Mesendoderm (in vitro differentiated cells): ENCODE data around the gene DES.
A peak's percentile ranks its signal among the peaks of the same experiment; 100 is the strongest.

Source experiments
- DNase-seq: peaks from one replicate; pipeline ENCODE4 v3.0.0; 2013
- H2AK5ac ChIP-seq: 2 replicates; pipeline ENCODE4 v1.6.1; 2013; ENCODE audit warnings: low read length, inconsistent platforms
- H2BK120ac ChIP-seq: 2 replicates; pipeline ENCODE4 v1.6.1; 2013; ENCODE audit warnings: low read depth, mild to moderate bottlenecking, low read length, moderate library complexity, mixed read lengths
- H2BK15ac ChIP-seq: replicated peaks from 2 replicates; pipeline ENCODE4 v1.6.1; 2013; ENCODE audit warnings: low read depth, mild to moderate bottlenecking, moderate library complexity
- H2BK5ac ChIP-seq: 2 replicates; pipeline ENCODE4 v1.6.1; 2013; ENCODE audit warnings: low read length, inconsistent platforms
- H3K18ac ChIP-seq: 2 replicates; pipeline ENCODE4 v1.6.1; 2013; ENCODE audit warnings: mild to moderate bottlenecking, low read length, mixed read lengths
- H3K23ac ChIP-seq: one replicate; pipeline ENCODE4 v1.6.1; 2013; ENCODE audit warnings: low read length
- H3K27ac ChIP-seq: 2 replicates; pipeline ENCODE4 v1.5.1; 2013; ENCODE audit warnings: low read depth, mild to moderate bottlenecking, inconsistent platforms, low read length, moderate library complexity
- H3K27me3 ChIP-seq: 2 replicates; pipeline ENCODE4 v1.6.1; 2013; ENCODE audit warnings: low read length, control low read depth, mild to moderate bottlenecking, inconsistent platforms; ENCODE audit not compliant: insufficient read depth, poor library complexity
- H3K36me3 ChIP-seq: 2 replicates; pipeline ENCODE4 v1.6.1; 2013; ENCODE audit warnings: low read length, inconsistent platforms; ENCODE audit not compliant: control insufficient read depth, insufficient read depth
- H3K4ac ChIP-seq: one replicate; pipeline ENCODE4 v1.6.1; 2013; ENCODE audit warnings: low read depth, mild to moderate bottlenecking, low read length, moderate library complexity
- H3K4me1 ChIP-seq: 2 replicates; pipeline ENCODE4 v1.6.1; 2013; ENCODE audit warnings: low read depth, low read length, inconsistent platforms; ENCODE audit not compliant: control insufficient read depth
- H3K4me2 ChIP-seq: 2 replicates; pipeline ENCODE4 v1.6.1; 2013; ENCODE audit warnings: low read length
- H3K4me3 ChIP-seq: 2 replicates; pipeline ENCODE4 v1.5.1; 2013; ENCODE audit warnings: mild to moderate bottlenecking, low read length
- H3K56ac ChIP-seq: one replicate; pipeline ENCODE4 v1.6.1; 2013; ENCODE audit warnings: low read length
- H3K79me1 ChIP-seq: 2 replicates; pipeline ENCODE4 v1.6.1; 2013; ENCODE audit warnings: low read length, inconsistent platforms
- H3K79me2 ChIP-seq: 2 replicates; pipeline ENCODE4 v1.6.1; 2013; ENCODE audit warnings: mild to moderate bottlenecking, low read length; ENCODE audit not compliant: control insufficient read depth, insufficient read depth
- H3K9ac ChIP-seq: 2 replicates; pipeline ENCODE4 v1.6.1; 2013; ENCODE audit warnings: low read length, inconsistent platforms
- H4K5ac ChIP-seq: one replicate; pipeline ENCODE4 v1.6.1; 2013; ENCODE audit warnings: low read length
- H4K8ac ChIP-seq: one replicate; pipeline ENCODE4 v1.6.1; 2013; ENCODE audit warnings: low read depth, mild to moderate bottlenecking, control low read depth, low read length, moderate library complexity
- WGBS: extraction: QIAGEN DNeasy Blood & Tissue Kit; methylation state at CpG from one replicate; pipeline ENCODE4 v1.1.7; 2013; ENCODE audit warnings: low lambda C conversion rate, missing lambda C conversion rate; ENCODE audit not compliant: insufficient coverage; ENCODE audit errors: extremely low coverage; 5-methylcytosine and 5-hydroxymethylcytosine counted together

The DES gene

DNA sequence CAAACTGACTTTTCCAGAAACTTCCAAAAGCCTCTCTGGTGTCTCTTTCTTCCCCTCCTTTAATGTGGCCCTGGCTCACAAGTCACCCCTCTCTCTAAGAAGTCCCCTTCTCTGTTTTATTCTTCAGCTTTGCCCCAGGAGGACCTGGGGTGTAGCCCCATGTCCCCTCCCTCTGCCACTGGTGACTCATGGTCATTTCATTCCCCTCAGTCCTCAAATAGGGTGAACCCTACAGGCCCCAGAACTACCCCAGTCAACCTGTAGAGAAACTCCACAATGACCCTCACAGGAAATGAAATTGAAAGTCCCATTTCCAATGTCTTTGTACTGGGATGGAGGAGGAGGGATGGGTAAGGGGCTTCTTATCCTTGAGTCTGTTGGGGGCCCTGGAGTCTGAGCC, 10.3 kb downstream of the DES start:
- DNase-seq = no peak
- no peak overlapping the region for H3K23ac ChIP-seq

DNA sequence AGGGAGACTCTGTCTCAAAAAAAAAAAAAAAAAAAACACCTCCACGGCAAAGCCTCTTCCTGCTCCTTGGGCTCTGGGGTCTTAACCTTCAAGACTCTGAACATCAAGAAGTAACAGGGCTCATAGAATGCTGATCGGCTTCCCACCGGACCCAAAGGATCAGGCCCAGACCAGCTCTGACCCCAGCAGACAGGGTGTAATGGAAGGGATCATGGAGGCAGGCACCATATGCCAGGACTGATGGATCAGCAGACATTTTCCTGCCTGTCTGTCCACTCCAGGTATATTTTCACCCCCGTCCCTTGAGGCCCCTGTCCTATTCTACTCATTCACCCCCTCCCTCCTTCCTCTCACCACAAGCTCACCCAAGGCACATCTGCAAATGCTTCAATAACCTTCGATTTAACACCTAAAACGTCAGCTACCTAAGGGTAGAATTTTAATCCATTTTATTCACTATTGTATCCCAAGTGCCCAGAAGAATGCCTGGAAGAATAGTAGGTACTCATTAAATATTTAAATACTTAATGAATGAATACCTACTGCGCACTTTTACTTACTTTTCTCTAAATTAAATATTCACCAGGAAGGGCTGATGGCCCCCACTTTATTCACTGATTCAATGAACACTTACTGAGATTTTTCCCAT, 11.9 kb downstream of the DES start:
- no peaks in the 10 kb centered on the region for H3K4me1 ChIP-seq
- no peak overlapping the region for H2BK5ac ChIP-seq
- no peak overlapping the region for H3K4ac ChIP-seq
- no peak overlapping the region for H2AK5ac ChIP-seq
- no peak overlapping the region for H3K23ac ChIP-seq
- no peak overlapping the region for H3K4me2 ChIP-seq
- H3K79me2 ChIP-seq = no peaks in the 10 kb centered on the region
- H3K4me3 ChIP-seq = no peak overlapping the region
- H3K18ac ChIP-seq = no peak overlapping the region
- no peaks in the 10 kb centered on the region for H3K27me3 ChIP-seq
- no peak overlapping the region for H2BK15ac ChIP-seq
- no peak overlapping the region for H4K5ac ChIP-seq
- H2BK120ac ChIP-seq = no peak overlapping the region
- DNase-seq = no peak
- H3K27ac ChIP-seq = no peak overlapping the region
- no peaks in the 10 kb centered on the region for H3K36me3 ChIP-seq
- no peak overlapping the region for H4K8ac ChIP-seq
- H3K9ac ChIP-seq = no peak overlapping the region
- no peaks in the 10 kb centered on the region for H3K79me1 ChIP-seq
- 100% methylated on average over 2 of the region's 7 CpGs for WGBS
- no peak overlapping the region for H3K56ac ChIP-seq

More for the DNA sequence above, 10.3 kb downstream of the DES start:
- no peak overlapping the region for H4K5ac ChIP-seq
- H2BK5ac ChIP-seq = no peak overlapping the region
- no peaks in the 10 kb centered on the region for H3K79me1 ChIP-seq
- no peak overlapping the region for H3K27ac ChIP-seq
- H4K8ac ChIP-seq = no peak overlapping the region
- no peak overlapping the region for H2BK120ac ChIP-seq
- H3K27me3 ChIP-seq = no peaks in the 10 kb centered on the region
- no peaks in the 10 kb centered on the region for H3K79me2 ChIP-seq
- H3K4me1 ChIP-seq = no peaks in the 10 kb centered on the region
- H3K18ac ChIP-seq = no peak overlapping the region
- no peak overlapping the region for H3K56ac ChIP-seq
- H3K9ac ChIP-seq = no peak overlapping the region
- H3K4me3 ChIP-seq = no peak overlapping the region
- no peak overlapping the region for H3K4ac ChIP-seq
- H3K4me2 ChIP-seq = no peak overlapping the region
- H2AK5ac ChIP-seq = no peak overlapping the region
- H3K36me3 ChIP-seq = no peaks in the 10 kb centered on the region
- H2BK15ac ChIP-seq = no peak overlapping the region

DNA sequence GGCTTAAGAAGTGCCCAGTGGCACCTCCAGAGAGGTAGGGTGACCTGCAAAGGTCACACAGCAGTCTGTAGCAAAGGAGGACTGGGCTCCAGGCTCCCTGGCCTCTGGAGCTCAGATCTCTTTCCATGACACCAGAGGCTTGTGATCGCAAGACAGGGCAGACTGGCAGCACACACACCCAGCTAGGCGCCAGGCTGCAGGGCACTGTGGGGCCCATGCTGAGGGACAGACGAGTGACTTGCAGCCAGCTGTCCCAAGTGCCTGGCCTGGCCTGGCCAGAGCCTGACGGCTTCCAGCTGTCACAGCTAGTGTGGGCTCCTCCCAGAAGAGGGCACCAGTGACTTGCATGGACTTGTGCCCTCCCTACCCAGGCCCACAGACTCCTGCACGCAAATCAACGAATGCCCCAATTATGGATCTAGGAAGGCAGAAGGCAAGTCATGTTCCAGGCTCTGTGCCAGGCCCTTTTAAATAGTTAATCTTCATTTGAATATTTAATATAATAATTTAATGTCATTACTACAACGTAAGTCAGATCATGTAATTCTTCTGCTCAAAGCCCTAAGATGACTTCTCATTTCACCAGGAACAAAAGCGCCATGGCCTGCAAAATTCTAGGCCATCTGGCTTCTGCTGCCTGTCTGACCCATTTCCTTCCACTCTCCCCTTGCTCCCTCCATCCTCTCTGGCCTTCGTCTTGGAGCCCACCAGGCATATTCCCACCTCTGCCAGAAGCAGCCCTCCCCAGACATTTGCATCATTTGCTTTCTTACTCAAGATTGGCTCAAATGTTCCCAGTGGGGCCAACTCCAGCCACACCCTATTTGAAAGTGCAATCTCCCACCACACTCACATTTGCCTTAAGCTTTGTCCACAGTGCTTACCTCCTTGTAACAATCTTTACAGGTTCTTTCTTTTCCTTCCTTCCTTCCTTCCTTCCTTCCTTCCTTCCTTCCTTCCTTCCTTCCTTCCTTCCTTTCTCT, 12.7 kb downstream of the DES start:
- Histone ChIP-seq H3K79me1 (no peaks in the 10 kb centered on the region), H4K5ac (no peak overlapping the region), H3K9ac (no peak overlapping the region), H3K4me3 (no peak overlapping the region), H2AK5ac (no peak overlapping the region), H3K4ac (no peak overlapping the region), H3K4me1 (no peaks in the 10 kb centered on the region), H2BK120ac (no peak overlapping the region), H3K27ac (no peak overlapping the region), H3K79me2 (no peaks in the 10 kb centered on the region), H3K23ac (no peak overlapping the region), H3K27me3 (peaks cover 2% of the 10 kb centered on the region), H3K56ac (no peak overlapping the region), H3K36me3 (no peaks in the 10 kb centered on the region), H2BK5ac (no peak overlapping the region), H3K18ac (no peak overlapping the region), H2BK15ac (no peak overlapping the region), H4K8ac (no peak overlapping the region), H3K4me2 (no peak overlapping the region)
- no CpG with 5 or more reads among the region's 9 CpGs for WGBS
- DNase-seq = peak; percentile 54

DNA sequence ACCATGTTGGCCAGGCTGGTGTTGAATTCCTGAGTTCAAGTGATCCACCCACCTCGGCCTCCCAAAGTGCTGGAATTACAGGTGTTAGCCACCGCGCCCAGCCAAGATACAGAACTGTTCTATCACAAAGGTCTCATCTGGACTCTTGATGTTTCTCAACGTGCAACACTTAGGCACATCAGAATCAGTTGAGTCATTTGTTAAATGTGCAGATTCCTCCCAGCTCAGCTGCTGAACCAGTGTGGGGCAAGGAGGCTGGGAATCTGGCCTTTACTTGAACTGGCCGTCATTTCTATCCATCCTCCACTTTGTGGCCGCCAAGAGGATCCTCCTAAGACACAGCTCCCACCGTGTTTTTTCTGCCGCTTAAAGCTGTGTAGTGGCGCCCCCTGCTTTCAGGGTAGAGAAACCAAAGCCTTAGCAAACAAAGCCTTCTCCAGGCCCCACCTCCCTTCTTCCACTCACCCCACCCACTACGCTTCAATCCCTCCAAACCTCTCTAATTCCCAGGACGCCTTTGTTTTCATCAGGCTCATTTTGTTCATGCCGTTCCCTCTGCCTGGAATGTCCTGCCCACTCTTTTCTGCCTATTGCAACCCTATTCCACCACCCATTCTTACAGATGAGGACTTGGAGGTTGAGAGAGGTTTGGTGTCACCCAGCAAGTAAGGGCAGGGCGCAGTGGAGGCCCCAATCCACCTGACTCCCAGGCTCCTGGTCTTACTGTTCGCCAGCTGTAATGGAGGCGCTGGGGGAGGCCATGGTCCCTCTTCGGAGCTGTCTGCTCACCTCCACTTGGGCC, 15.7 kb downstream of the DES start:
- no peaks in the 10 kb centered on the region for H3K79me2 ChIP-seq
- H4K5ac ChIP-seq = no peak overlapping the region
- no CpG with 5 or more reads among the region's 16 CpGs for WGBS
- no peaks in the 10 kb centered on the region for H3K79me1 ChIP-seq
- H2BK15ac ChIP-seq = no peak overlapping the region
- H3K27me3 ChIP-seq = peaks cover 2% of the 10 kb centered on the region
- H2AK5ac ChIP-seq = no peak overlapping the region
- H3K56ac ChIP-seq = peak overlapping the region; percentile 59
- no peaks in the 10 kb centered on the region for H3K4me1 ChIP-seq
- no peak overlapping the region for H3K27ac ChIP-seq
- H4K8ac ChIP-seq = no peak overlapping the region
- peak; percentile 95 for DNase-seq
- no peak overlapping the region for H2BK120ac ChIP-seq
- H3K9ac ChIP-seq = peak overlapping the region; percentile 15
- no peak overlapping the region for H3K23ac ChIP-seq
- no peak overlapping the region for H3K18ac ChIP-seq
- no peak overlapping the region for H3K4ac ChIP-seq
- H3K36me3 ChIP-seq = no peaks in the 10 kb centered on the region
- H3K4me3 ChIP-seq = no peak overlapping the region
- H2BK5ac ChIP-seq = no peak overlapping the region
- H3K4me2 ChIP-seq = peak overlapping the region; percentile 1

DNA sequence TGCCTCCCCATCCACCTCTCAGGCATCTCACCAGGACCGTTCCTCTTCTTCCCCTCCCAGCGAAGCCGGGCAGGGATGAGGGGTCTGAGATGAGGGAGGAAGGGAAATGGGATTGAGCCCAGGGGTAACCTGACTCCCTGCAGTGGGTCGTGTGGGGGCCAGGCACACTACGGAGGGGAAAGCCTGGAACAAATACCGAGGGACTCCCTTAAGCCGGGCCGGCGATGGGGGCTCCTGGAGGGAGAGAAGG, 16.2 kb downstream of the DES start:
- Histone ChIP-seq H3K27ac (no peak overlapping the region), H4K5ac (no peak overlapping the region), H3K4ac (no peak overlapping the region), H3K23ac (no peak overlapping the region), H3K36me3 (no peaks in the 10 kb centered on the region), H3K79me2 (no peaks in the 10 kb centered on the region), H2AK5ac (no peak overlapping the region), H3K18ac (peak overlapping the region; percentile 34), H3K9ac (peak overlapping the region; percentile 15), H3K4me1 (no peaks in the 10 kb centered on the region), H3K4me2 (peak overlapping the region; percentile 1), H4K8ac (no peak overlapping the region), H3K4me3 (no peak overlapping the region), H3K27me3 (peaks cover 2% of the 10 kb centered on the region), H2BK120ac (no peak overlapping the region), H3K79me1 (no peaks in the 10 kb centered on the region), H2BK5ac (no peak overlapping the region), H2BK15ac (no peak overlapping the region), H3K56ac (peak overlapping the region; percentile 59)
- no peak for DNase-seq
- WGBS = no CpG with 5 or more reads among the region's 9 CpGs
